ENCODE results near the gene ROR2. TPM values are rescaled to one million over a fixed set of nuclear protein-coding genes. Genes with fewer than 3 reads are reported as not detected.

Gene ROR2
- polyA plus RNA-seq, 3 donors, result not detected

GRCh38 chr9:91766315-91767069 lies 183.5 kb downstream of the ROR2 start:
- Histone ChIP-seq H3K9ac (ENCODE audit: insufficient read depth, low read length, poor library complexity, severe bottlenecking) (no peak overlapping the region), H4K20me1 (ENCODE audit: insufficient read depth, low read length) (no peaks in the 10 kb centered on the region), H3K9me3 (replicated peaks in 1 of 2; ENCODE audit: control insufficient read depth in 1 of 2, insufficient read depth in 1 of 2, low read length in 2 of 2) (peaks cover 0 to 4% of the 10 kb centered on the region in 2 donors), H3K4me2 (replicated peaks; ENCODE audit: extremely low read depth, low read length, poor library complexity, severe bottlenecking) (no peak overlapping the region), H3K4me3 (replicated peaks in 1 of 3; ENCODE audit: low read depth in 2 of 3, low read length in 3 of 3) (no peak overlapping the region), H2AFZ (ENCODE audit: insufficient read depth, low read depth, low read length, poor library complexity, severe bottlenecking) (no peak overlapping the region), H3K79me2 (ENCODE audit: insufficient read depth, low read length) (no peaks in the 10 kb centered on the region), H3K27ac (ENCODE audit: low read depth in 1 of 2, low read length in 2 of 2) (no peak overlapping the region), H3K27me3 (ENCODE audit: control insufficient read depth in 2 of 2, insufficient read depth in 2 of 2, low read length in 2 of 2) (no peaks in the 10 kb centered on the region), H3K36me3 (replicated peaks in 1 of 2; ENCODE audit: control insufficient read depth in 1 of 2, insufficient read depth in 2 of 2, low read length in 2 of 2) (no peaks in the 10 kb centered on the region), H3K4me1 (ENCODE audit: control insufficient read depth in 1 of 2, insufficient read depth in 2 of 2, low read length in 2 of 2) (no peaks in the 10 kb centered on the region)
- Mint-ChIP-seq H3K4me3 (no peak overlapping the region), H3K4me1 (peaks cover 1% of the 10 kb centered on the region), H3K36me3 (no peaks in the 10 kb centered on the region), H3K27me3 (ENCODE audit: low read depth in 3 of 3) (peaks cover 5 to 12% (median 9%) of the 10 kb centered on the region in 3 donors), H3K27ac (no peak overlapping the region), H3K9me3 (peaks cover 0 to 6% (median 4%) of the 10 kb centered on the region in 7 donors)
- DNase-seq, result no peak
- intact Hi-C loops (cut with micrococcal nuclease), result no loop called here
- no peak for TF ChIP-seq CTCF (IDR thresholded peaks at IDR 0.05)
- 13% methylated on average over 3 of the region's 8 CpGs for WGBS (ENCODE audit: insufficient coverage)

GRCh38 chr9:91765296-91765695 lies 184.7 kb downstream of the ROR2 start:
- Histone ChIP-seq H3K9ac (ENCODE audit: insufficient read depth, low read length, poor library complexity, severe bottlenecking) (no peak overlapping the region), H2AFZ (ENCODE audit: insufficient read depth, low read depth, low read length, poor library complexity, severe bottlenecking) (no peak overlapping the region), H3K4me1 (ENCODE audit: control insufficient read depth in 1 of 2, insufficient read depth in 2 of 2, low read length in 2 of 2) (no peaks in the 10 kb centered on the region), H3K36me3 (replicated peaks in 1 of 2; ENCODE audit: control insufficient read depth in 1 of 2, insufficient read depth in 2 of 2, low read length in 2 of 2) (no peaks in the 10 kb centered on the region), H3K4me2 (replicated peaks; ENCODE audit: extremely low read depth, low read length, poor library complexity, severe bottlenecking) (no peak overlapping the region), H3K27ac (ENCODE audit: low read depth in 1 of 2, low read length in 2 of 2) (no peak overlapping the region), H3K9me3 (replicated peaks in 1 of 2; ENCODE audit: control insufficient read depth in 1 of 2, insufficient read depth in 1 of 2, low read length in 2 of 2) (peaks cover 0 to 4% of the 10 kb centered on the region in 2 donors), H4K20me1 (ENCODE audit: insufficient read depth, low read length) (no peaks in the 10 kb centered on the region), H3K79me2 (ENCODE audit: insufficient read depth, low read length) (no peaks in the 10 kb centered on the region), H3K4me3 (replicated peaks in 1 of 3; ENCODE audit: low read depth in 2 of 3, low read length in 3 of 3) (no peak overlapping the region), H3K27me3 (ENCODE audit: control insufficient read depth in 2 of 2, insufficient read depth in 2 of 2, low read length in 2 of 2) (no peaks in the 10 kb centered on the region)
- Mint-ChIP-seq H3K27me3 (ENCODE audit: low read depth in 3 of 3) (peaks cover 5 to 12% (median 9%) of the 10 kb centered on the region in 3 donors), H3K27ac (no peak overlapping the region), H3K9me3 (peaks cover 0 to 8% (median 5%) of the 10 kb centered on the region in 7 donors), H3K4me1 (peaks cover 1% of the 10 kb centered on the region), H3K4me3 (no peak overlapping the region), H3K36me3 (no peaks in the 10 kb centered on the region)
- WGBS (ENCODE audit: insufficient coverage), result no CpG with 5 or more reads among the region's 1 CpG
- DNase-seq, result no peak
- intact Hi-C loops (cut with micrococcal nuclease), result no loop called here
- TF ChIP-seq CTCF (IDR thresholded peaks at IDR 0.05), result no peak
